SK-N-SH treated with all-trans-retinoic acid at 6 μM for 48 hours (cell line): Measurements from ENCODE around the gene LY6G6F.

Experiments used
- ATAC-seq: fragments of 200-7000 bp; cut with Tn5 transposase; 3 replicates; pipeline ENCODE4 v1.9.1; 2020; ENCODE audit warnings: mild to moderate bottlenecking, moderate library complexity
- ARNTL ChIP-seq: fragments of 450-650 bp; formaldehyde crosslinking; IDR thresholded peaks from 2 replicates; pipeline ENCODE4 v1.5.0; 2020; ENCODE audit warnings: low read depth, mild to moderate bottlenecking, moderate library complexity, borderline replicate concordance
- BACH2 ChIP-seq: fragments of 250-450 bp; sonication (Bioruptor Pico); IDR thresholded peaks from 2 replicates; pipeline ENCODE4 v1.9.0; 2021; ENCODE audit warnings: mild to moderate bottlenecking, borderline replicate concordance
- CSDC2 ChIP-seq: fragments of 250-450 bp; sonication (Bioruptor Pico); IDR thresholded peaks from 2 replicates; pipeline ENCODE4 v1.5.0; 2020; ENCODE audit warnings: mild to moderate bottlenecking, moderate library complexity
- ESRRG ChIP-seq: fragments of 250-450 bp; sonication (Bioruptor Pico); IDR thresholded peaks from 2 replicates; pipeline ENCODE4 v1.6.1; 2021; ENCODE audit warnings: mild to moderate bottlenecking
- GLIS3 ChIP-seq: fragments of 250-450 bp; sonication (Bioruptor Pico); IDR thresholded peaks from 2 replicates; pipeline ENCODE4 v1.5.0; 2020; ENCODE audit warnings: mild to moderate bottlenecking, moderate library complexity
- ISL1 ChIP-seq: fragments of 250-450 bp; sonication (Bioruptor Pico); IDR thresholded peaks from 2 replicates; pipeline ENCODE4 v2.1.2; 2022; ENCODE audit warnings: mild to moderate bottlenecking, moderate library complexity
- OSR1 ChIP-seq: fragments of 250-450 bp; sonication (Bioruptor Pico); IDR thresholded peaks from 2 replicates; pipeline ENCODE4 v1.8.0; 2022; ENCODE audit warnings: moderate library complexity, mild to moderate bottlenecking, inconsistent platforms
- PPARA ChIP-seq: fragments of 250-450 bp; sonication (Bioruptor Pico); IDR thresholded peaks from 2 replicates; pipeline ENCODE4 v1.5.0; 2020; ENCODE audit warnings: mild to moderate bottlenecking, borderline replicate concordance
- SNAI2 ChIP-seq: fragments of 250-450 bp; sonication (Bioruptor Pico); IDR thresholded peaks from 2 replicates; pipeline ENCODE4 v1.5.0; 2020; ENCODE audit warnings: mild to moderate bottlenecking, moderate library complexity
- TOX ChIP-seq: fragments of 250-450 bp; sonication (Bioruptor Pico); IDR thresholded peaks from 2 replicates; pipeline ENCODE4 v1.8.0; 2021; ENCODE audit warnings: mild to moderate bottlenecking, moderate library complexity, borderline replicate concordance
- ZC3H10 ChIP-seq: fragments of 250-450 bp; sonication (Bioruptor Pico); IDR thresholded peaks from 2 replicates; pipeline ENCODE4 v1.5.1; 2021; ENCODE audit warnings: mild to moderate bottlenecking, moderate library complexity
- ZFP3 ChIP-seq: fragments of 250-450 bp; sonication (Bioruptor Pico); IDR thresholded peaks from 2 replicates; pipeline ENCODE4 v1.5.0; 2020; ENCODE audit warnings: mild to moderate bottlenecking, moderate library complexity
- ZFP30 ChIP-seq: fragments of 450-650 bp; formaldehyde crosslinking; IDR thresholded peaks from 2 replicates; pipeline ENCODE4 v1.5.0; 2022; ENCODE audit warnings: mild to moderate bottlenecking, moderate library complexity
- ZNF565 ChIP-seq: fragments of 450-650 bp; formaldehyde crosslinking; conservative IDR thresholded peaks from 2 replicates; pipeline ENCODE4 v1.5.0; 2020; ENCODE audit warnings: low read depth, mild to moderate bottlenecking, moderate library complexity
- ZNF70 ChIP-seq: fragments of 450-650 bp; formaldehyde crosslinking; IDR thresholded peaks from 2 replicates; pipeline ENCODE4 v1.5.0; 2020; ENCODE audit warnings: mild to moderate bottlenecking, moderate library complexity
- ZNF8 ChIP-seq: fragments of 450-650 bp; formaldehyde crosslinking; IDR thresholded peaks from 2 replicates; pipeline ENCODE4 v1.5.0; 2020; ENCODE audit warnings: mild to moderate bottlenecking, moderate library complexity
- TF ChIP-seq, protein P1 (sequence below): fragments of 250-450 bp; sonication (Bioruptor Pico); IDR thresholded peaks from 2 replicates; pipeline ENCODE4 v1.8.0; 2021; ENCODE audit warnings: low read depth, mild to moderate bottlenecking, moderate library complexity, borderline replicate concordance
- TF ChIP-seq, protein P2 (sequence below): fragments of 250-450 bp; sonication (Bioruptor Pico); IDR thresholded peaks from 2 replicates; pipeline ENCODE4 v1.5.1; 2021; ENCODE audit warnings: mild to moderate bottlenecking, moderate library complexity
- TF ChIP-seq, protein P3 (sequence below): fragments of 250-450 bp; sonication (Bioruptor Pico); IDR thresholded peaks from 2 replicates; pipeline ENCODE4 v1.5.1; 2020; ENCODE audit warnings: low read depth, mild to moderate bottlenecking, moderate library complexity
- TF ChIP-seq, protein P4 (sequence below): fragments of 250-450 bp; sonication (Bioruptor Pico); IDR thresholded peaks from 2 replicates; pipeline ENCODE4 v1.5.0; 2020; ENCODE audit warnings: mild to moderate bottlenecking, moderate library complexity
- TF ChIP-seq, protein P5 (sequence below): fragments of 250-450 bp; sonication (Bioruptor Pico); IDR thresholded peaks from 2 replicates; pipeline ENCODE4 v1.8.0; 2020; ENCODE audit warnings: mild to moderate bottlenecking, moderate library complexity, borderline replicate concordance

LY6G6F gene

GRCh38 chr6:31705931-31706330 lies 735 bp upstream of the LY6G6F start:
- no peak for ATAC-seq
- TF ChIP-seq ESRRG (no peak), ZFP30 (no peak), ARNTL (no peak), ZFP3 (CRISPR knock-in tag) (no peak), GLIS3 (no peak), BACH2 (no peak), PPARA (no peak), TOX (CRISPR knock-in tag) (no peak), ZC3H10 (no peak), OSR1 (no peak)
- TF ChIP-seq, protein P1, sequence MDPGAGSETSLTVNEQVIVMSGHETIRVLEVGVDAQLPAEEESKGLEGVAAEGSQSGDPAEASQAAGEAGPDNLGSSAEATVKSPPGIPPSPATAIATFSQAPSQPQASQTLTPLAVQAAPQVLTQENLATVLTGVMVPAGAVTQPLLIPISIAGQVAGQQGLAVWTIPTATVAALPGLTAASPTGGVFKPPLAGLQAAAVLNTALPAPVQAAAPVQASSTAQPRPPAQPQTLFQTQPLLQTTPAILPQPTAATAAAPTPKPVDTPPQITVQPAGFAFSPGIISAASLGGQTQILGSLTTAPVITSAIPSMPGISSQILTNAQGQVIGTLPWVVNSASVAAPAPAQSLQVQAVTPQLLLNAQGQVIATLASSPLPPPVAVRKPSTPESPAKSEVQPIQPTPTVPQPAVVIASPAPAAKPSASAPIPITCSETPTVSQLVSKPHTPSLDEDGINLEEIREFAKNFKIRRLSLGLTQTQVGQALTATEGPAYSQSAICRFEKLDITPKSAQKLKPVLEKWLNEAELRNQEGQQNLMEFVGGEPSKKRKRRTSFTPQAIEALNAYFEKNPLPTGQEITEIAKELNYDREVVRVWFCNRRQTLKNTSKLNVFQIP (CRISPR knock-in tag), result no peak
- TF ChIP-seq, protein P2, sequence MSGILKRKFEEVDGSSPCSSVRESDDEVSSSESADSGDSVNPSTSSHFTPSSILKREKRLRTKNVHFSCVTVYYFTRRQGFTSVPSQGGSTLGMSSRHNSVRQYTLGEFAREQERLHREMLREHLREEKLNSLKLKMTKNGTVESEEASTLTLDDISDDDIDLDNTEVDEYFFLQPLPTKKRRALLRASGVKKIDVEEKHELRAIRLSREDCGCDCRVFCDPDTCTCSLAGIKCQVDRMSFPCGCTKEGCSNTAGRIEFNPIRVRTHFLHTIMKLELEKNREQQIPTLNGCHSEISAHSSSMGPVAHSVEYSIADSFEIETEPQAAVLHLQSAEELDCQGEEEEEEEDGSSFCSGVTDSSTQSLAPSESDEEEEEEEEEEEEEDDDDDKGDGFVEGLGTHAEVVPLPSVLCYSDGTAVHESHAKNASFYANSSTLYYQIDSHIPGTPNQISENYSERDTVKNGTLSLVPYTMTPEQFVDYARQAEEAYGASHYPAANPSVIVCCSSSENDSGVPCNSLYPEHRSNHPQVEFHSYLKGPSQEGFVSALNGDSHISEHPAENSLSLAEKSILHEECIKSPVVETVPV (CRISPR knock-in tag), result no peak
- TF ChIP-seq, protein P3, sequence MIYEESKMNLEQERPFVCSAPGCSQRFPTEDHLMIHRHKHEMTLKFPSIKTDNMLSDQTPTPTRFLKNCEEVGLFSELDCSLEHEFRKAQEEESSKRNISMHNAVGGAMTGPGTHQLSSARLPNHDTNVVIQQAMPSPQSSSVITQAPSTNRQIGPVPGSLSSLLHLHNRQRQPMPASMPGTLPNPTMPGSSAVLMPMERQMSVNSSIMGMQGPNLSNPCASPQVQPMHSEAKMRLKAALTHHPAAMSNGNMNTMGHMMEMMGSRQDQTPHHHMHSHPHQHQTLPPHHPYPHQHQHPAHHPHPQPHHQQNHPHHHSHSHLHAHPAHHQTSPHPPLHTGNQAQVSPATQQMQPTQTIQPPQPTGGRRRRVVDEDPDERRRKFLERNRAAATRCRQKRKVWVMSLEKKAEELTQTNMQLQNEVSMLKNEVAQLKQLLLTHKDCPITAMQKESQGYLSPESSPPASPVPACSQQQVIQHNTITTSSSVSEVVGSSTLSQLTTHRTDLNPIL (CRISPR knock-in tag), result no peak
- TF ChIP-seq, protein P4, sequence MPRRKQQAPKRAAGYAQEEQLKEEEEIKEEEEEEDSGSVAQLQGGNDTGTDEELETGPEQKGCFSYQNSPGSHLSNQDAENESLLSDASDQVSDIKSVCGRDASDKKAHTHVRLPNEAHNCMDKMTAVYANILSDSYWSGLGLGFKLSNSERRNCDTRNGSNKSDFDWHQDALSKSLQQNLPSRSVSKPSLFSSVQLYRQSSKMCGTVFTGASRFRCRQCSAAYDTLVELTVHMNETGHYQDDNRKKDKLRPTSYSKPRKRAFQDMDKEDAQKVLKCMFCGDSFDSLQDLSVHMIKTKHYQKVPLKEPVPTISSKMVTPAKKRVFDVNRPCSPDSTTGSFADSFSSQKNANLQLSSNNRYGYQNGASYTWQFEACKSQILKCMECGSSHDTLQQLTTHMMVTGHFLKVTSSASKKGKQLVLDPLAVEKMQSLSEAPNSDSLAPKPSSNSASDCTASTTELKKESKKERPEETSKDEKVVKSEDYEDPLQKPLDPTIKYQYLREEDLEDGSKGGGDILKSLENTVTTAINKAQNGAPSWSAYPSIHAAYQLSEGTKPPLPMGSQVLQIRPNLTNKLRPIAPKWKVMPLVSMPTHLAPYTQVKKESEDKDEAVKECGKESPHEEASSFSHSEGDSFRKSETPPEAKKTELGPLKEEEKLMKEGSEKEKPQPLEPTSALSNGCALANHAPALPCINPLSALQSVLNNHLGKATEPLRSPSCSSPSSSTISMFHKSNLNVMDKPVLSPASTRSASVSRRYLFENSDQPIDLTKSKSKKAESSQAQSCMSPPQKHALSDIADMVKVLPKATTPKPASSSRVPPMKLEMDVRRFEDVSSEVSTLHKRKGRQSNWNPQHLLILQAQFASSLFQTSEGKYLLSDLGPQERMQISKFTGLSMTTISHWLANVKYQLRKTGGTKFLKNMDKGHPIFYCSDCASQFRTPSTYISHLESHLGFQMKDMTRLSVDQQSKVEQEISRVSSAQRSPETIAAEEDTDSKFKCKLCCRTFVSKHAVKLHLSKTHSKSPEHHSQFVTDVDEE, result no peak
- TF ChIP-seq, protein P5, sequence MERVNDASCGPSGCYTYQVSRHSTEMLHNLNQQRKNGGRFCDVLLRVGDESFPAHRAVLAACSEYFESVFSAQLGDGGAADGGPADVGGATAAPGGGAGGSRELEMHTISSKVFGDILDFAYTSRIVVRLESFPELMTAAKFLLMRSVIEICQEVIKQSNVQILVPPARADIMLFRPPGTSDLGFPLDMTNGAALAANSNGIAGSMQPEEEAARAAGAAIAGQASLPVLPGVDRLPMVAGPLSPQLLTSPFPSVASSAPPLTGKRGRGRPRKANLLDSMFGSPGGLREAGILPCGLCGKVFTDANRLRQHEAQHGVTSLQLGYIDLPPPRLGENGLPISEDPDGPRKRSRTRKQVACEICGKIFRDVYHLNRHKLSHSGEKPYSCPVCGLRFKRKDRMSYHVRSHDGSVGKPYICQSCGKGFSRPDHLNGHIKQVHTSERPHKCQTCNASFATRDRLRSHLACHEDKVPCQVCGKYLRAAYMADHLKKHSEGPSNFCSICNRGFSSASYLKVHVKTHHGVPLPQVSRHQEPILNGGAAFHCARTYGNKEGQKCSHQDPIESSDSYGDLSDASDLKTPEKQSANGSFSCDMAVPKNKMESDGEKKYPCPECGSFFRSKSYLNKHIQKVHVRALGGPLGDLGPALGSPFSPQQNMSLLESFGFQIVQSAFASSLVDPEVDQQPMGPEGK, result no peak

DNA sequence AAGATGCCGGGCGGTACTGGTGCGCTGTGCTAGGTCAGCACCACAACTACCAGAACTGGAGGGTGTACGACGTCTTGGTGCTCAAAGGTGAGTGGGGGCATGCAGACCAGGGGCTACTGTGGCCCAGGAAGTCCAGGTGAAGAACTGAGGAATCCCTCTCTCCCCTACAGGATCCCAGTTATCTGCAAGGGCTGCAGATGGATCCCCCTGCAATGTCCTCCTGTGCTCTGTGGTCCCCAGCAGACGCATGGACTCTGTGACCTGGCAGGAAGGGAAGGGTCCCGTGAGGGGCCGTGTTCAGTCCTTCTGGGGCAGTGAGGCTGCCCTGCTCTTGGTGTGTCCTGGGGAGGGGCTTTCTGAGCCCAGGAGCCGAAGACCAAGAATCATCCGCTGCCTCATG lies 1.0 kb downstream of the LY6G6F start:
- ATAC-seq, result no peak
- no peak for TF ChIP-seq OSR1
- no peak for TF ChIP-seq ZNF8 (CRISPR knock-in tag)
- TF ChIP-seq, protein P1 (CRISPR knock-in tag), result no peak
- TF ChIP-seq, protein P5, result no peak
- TF ChIP-seq ISL1, result no peak
- TF ChIP-seq BACH2, result no peak
- no peak for TF ChIP-seq SNAI2 (CRISPR knock-in tag)
- TF ChIP-seq ZNF565 (CRISPR knock-in tag), result no peak
- no peak for TF ChIP-seq ARNTL
- TF ChIP-seq ZNF70, result no peak
- TF ChIP-seq CSDC2 (CRISPR knock-in tag), result no peak
- TF ChIP-seq ZC3H10, result no peak
- no peak for TF ChIP-seq GLIS3
- TF ChIP-seq, protein P3 (CRISPR knock-in tag), result no peak
- no peak for TF ChIP-seq ZFP3 (CRISPR knock-in tag)
- TF ChIP-seq ZFP30, result no peak
